ENCODE data around the gene TSPAN19. TPM values are rescaled to one million over a fixed set of nuclear protein-coding genes. Genes with fewer than 3 reads are reported as not detected.

The TSPAN19 gene
- total RNA-seq, 1 donor from 2014 or later = 0.84 TPM

GRCh38 chr12:85004204-85004603 lies 31.9 kb downstream of the TSPAN19 start:
- Mint-ChIP-seq H3K4me3 (no peak overlapping the region), H3K9me3 (no peaks in the 10 kb centered on the region), H3K27ac (ENCODE audit: unreplicated experiment) (no peak overlapping the region), H3K36me3 (ENCODE audit: low read depth) (no peaks in the 10 kb centered on the region), H3K27me3 (ENCODE audit: low read depth) (no peaks in the 10 kb centered on the region), H3K4me1 (peaks cover 6% of the 10 kb centered on the region)
- no peak for DNase-seq (ENCODE audit: low read depth, low spot score)
- no peak for TF ChIP-seq CTCF (conservative IDR thresholded peaks at IDR 0.05)

- no peak for TF ChIP-seq CTCF (conservative IDR thresholded peaks at IDR 0.05)
- H3K4me1 Mint-ChIP-seq = peaks cover 6% of the 10 kb centered on the region
- no peak for DNase-seq (ENCODE audit: low read depth, low spot score)
- H3K27me3 Mint-ChIP-seq (ENCODE audit: low read depth) = no peaks in the 10 kb centered on the region
- H3K9me3 Mint-ChIP-seq = no peaks in the 10 kb centered on the region
- no peaks in the 10 kb centered on the region for H3K36me3 Mint-ChIP-seq (ENCODE audit: low read depth)
- no peak overlapping the region for H3K27ac Mint-ChIP-seq (ENCODE audit: unreplicated experiment)
- H3K4me3 Mint-ChIP-seq = no peak overlapping the region
Measured at GRCh38 chr12:85002778-85003296, 33.2 kb downstream of the TSPAN19 start.

GRCh38 chr12:85000729-85001128 lies 35.3 kb downstream of the TSPAN19 start:
- H3K27ac Mint-ChIP-seq (ENCODE audit: unreplicated experiment) = no peak overlapping the region
- H3K27me3 Mint-ChIP-seq (ENCODE audit: low read depth) = no peaks in the 10 kb centered on the region
- H3K9me3 Mint-ChIP-seq = peaks cover 4% of the 10 kb centered on the region
- no peak overlapping the region for H3K4me3 Mint-ChIP-seq
- TF ChIP-seq CTCF (conservative IDR thresholded peaks at IDR 0.05) = no peak
- H3K36me3 Mint-ChIP-seq (ENCODE audit: low read depth) = peaks cover 1% of the 10 kb centered on the region
- DNase-seq (ENCODE audit: low read depth, low spot score) = no peak
- H3K4me1 Mint-ChIP-seq = peaks cover 13% of the 10 kb centered on the region

- H3K4me1 Mint-ChIP-seq = peaks cover 35% of the 10 kb centered on the region
- H3K27ac Mint-ChIP-seq (ENCODE audit: unreplicated experiment) = no peak overlapping the region
- H3K36me3 Mint-ChIP-seq (ENCODE audit: low read depth) = peaks cover 3% of the 10 kb centered on the region
- TF ChIP-seq CTCF (conservative IDR thresholded peaks at IDR 0.05) = no peak
- DNase-seq (ENCODE audit: low read depth, low spot score) = no peak
- peaks cover 11% of the 10 kb centered on the region for H3K9me3 Mint-ChIP-seq
- H3K4me3 Mint-ChIP-seq = no peak overlapping the region
- no peaks in the 10 kb centered on the region for H3K27me3 Mint-ChIP-seq (ENCODE audit: low read depth)
Measured at GRCh38 chr12:84998341-84998740, 37.7 kb downstream of the TSPAN19 start.

GRCh38 chr12:84996759-84997158 lies 39.3 kb downstream of the TSPAN19 start:
- Mint-ChIP-seq H3K27ac (ENCODE audit: unreplicated experiment) (no peak overlapping the region), H3K27me3 (ENCODE audit: low read depth) (no peaks in the 10 kb centered on the region), H3K4me1 (peaks cover 41% of the 10 kb centered on the region), H3K9me3 (peaks cover 11% of the 10 kb centered on the region), H3K4me3 (no peak overlapping the region), H3K36me3 (ENCODE audit: low read depth) (peaks cover 3% of the 10 kb centered on the region)
- DNase-seq (ENCODE audit: low read depth, low spot score) = no peak
- TF ChIP-seq CTCF (conservative IDR thresholded peaks at IDR 0.05) = no peak

All from neural crest cell (in vitro differentiated cells).